Posterior cingulate gyrus (tissue), 11 donors: ENCODE data around the gene OXSM.

ENCODE experiments used
- DNase-seq, 10 donors: peaks; one replicate each; pipeline versions ENCODE4 v3.0.0 to v3.0.0-alpha.2; 2020 to 2021; ENCODE audit warnings: mixed read lengths in 3 of 10
- intact Hi-C: fragments of 100-400 bp; cut with DNase I; formaldehyde crosslinking; loops from one replicate; pipeline ENCODE4 v1.15.1; 2023

OXSM gene

DNA sequence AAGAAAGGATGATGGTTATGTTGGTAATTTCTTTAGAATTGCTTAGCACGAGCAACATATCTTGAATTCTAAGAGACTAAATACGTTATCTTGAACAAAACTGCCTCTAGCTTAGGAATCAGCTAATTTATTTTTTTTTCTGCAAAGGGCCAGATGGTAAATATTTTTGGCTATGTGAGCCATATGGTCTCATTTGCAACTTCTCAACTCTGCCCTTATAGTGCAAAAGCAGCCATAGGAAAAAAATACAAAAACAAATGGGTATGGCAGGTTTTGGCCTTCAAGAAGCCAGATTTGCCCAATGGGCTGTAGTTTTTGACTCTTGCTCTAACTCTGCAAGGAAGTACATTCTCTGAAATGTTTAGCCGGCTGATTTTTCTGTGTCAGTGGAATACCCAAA is 11.9 kb downstream of the OXSM start:
- DNase-seq: no peak
- intact Hi-C loops: no loop called here

DNA sequence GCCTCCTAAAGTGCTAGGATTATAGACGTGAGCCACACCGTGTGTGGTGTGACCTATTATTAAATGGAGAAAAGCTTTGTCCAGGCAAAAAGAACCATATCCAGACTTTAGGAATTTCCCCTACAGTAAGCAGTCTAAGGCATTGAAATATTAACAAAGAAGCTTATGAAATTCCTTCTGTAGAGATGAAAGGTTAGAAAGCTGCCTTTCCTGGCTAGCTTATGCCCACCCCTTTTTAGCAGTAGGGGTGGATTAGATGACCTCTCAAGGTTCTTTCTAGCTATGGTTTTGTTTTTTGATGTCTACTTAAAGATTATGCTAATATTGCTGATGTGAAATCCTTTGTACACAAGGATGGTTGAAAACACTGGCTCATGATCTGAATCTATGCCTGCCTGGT is 13.9 kb downstream of the OXSM start:
- intact Hi-C loops: no loop called here
- no peak for DNase-seq

DNA sequence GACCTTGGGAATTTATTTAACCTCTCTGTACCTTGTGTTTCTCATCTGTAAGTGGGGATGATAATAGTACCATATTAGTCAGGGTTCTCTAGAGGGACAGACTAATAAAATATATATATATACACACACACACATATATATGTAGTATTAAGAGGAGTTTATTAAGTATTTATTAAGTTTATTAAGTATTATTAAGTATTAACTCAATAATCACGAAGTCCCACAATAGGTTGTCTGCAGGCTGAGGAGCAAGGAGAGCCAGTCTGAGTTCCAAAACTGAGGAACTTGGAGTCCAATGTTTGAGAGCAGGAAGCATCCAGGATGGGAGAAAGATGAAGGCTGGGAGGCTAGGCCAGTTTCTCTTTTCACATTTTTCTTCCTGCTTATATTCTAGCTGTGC is 14.8 kb downstream of the OXSM start:
- no peak for DNase-seq
- intact Hi-C loops: no loop called here

DNA sequence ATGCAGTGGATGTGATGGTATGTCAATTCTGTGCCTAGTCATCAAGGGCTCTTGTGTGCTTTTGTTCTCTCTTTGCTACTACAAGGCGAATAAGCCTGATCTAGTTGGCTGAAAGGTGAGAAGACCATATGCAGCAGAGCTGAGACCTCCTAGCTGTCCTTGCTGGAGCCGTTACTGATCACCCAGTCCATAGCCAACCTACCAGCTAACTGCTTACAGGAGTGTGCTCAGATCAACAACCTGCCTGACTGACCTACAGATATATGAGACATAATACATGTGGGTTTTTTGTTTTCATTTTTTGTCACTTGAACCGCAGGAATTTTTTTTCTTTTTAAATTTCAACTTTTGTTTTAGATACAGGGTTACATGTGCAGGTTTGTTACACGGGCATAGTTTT is 22.8 kb downstream of the OXSM start:
- intact Hi-C loops: no loop called here
- no peak for DNase-seq

DNA sequence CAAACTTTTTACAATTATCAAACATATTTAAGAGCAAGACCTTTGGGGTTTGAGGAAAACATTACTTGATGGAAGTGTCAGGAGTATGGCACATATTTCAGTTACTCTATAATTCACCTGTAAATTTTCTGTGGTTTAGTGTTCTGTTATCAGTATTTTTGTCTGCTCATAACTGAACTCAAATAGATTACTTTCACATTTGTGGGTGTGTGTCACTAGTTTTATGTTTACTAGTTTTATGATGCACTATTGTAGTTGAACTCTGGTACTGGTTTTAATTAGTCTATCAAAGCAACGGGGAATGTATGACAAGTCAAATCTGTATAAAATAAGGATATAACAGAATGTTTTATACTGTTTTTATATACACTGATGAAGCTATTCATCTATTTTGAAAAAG is 27.2 kb downstream of the OXSM start:
- intact Hi-C loops: no loop called here
- no peak for DNase-seq

DNA sequence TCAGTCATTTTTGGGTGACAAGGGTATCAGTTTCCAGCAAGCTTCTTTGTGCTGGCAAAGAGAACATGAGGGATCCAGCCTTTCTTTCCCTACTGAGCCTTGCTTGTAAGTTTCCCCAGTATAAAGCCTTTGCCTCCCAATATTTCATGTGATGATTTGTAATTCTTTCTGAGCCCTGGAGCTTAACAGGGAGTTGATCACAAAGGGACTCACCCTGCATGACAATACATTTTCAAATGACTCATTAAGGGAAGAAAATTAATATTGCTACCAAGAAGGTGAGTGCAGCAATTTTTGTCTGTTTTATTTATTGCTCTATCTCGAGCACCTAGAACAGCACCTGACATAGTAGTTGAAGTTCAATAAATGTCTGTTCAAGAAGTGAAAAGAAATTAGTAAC is 27.7 kb downstream of the OXSM start:
- intact Hi-C loops: no loop called here

DNA sequence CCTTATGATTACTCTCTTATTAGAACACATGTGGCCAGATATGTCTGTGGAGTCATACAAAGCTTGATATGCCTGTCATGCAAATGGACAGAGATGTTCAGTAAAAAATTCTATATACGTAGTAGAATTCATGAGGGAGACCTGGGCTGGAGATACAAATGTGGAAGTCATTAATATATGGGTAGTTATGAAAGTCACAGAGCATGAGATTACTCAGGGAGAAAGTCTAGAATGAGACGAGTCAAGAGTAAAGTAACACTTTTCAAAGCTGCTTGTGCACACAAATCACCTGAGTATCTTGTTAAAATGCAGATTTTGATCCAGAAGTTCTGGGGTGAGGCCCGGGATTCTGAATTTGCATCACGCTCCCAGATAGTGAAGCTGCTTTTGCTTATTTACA is 28.4 kb downstream of the OXSM start:
- intact Hi-C loops: no loop called here
- DNase-seq: no peak

More for the DNA sequence above, 27.7 kb downstream of the OXSM start:
- DNase-seq: no peak

DNA sequence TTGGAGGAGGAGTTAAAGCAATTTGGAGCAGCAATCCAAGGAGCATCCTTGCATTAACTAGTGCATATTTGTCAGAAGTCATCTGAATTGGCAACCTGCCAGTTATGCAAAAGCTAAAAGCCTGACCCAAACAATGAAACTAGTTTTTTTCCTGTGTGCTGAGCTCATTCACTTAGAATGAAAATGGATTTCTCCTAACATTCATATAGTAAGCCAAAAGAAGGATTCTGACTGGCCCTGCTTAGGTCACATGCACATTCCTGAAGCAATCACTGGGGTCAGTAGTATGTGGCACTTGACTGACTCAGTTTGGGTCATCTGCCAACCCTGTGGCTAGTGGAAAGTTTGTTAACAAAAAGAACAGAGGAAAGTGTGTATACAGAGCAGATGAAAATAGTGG is 30.5 kb downstream of the OXSM start:
- intact Hi-C loops: no loop called here
- no peak for DNase-seq

DNA sequence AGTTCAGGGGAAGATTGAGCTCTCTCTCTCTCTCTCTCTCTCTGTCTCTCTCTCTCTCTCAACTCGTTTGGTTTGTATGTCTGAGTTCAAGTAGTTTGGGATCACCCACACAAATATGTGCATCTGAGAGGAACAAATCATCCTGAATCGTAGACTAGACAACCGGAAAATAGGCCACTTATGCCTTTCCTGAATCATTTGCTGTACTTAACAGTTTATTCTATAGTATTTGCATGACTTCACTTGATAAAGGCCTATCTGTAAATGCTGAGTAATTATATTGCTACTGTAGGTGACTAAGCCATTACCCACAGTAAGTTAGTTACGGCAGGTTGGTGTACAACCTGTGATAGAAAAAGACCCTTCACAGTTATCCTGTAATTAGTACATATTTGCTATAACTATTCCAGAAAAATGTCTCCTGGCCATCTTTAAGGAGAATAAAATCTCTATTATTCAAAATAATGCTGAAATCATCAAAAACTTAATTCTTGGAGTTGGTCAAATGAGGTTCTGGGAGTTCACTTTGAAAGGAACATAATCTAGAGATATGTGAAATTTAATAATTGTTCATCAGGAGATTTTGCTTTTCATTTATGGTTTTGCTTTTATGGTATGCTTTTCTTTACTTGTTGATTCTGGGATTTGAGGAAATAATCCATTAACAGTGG is 31.1 kb downstream of the OXSM start:
- intact Hi-C loops: no loop called here
- no peak for DNase-seq

DNA sequence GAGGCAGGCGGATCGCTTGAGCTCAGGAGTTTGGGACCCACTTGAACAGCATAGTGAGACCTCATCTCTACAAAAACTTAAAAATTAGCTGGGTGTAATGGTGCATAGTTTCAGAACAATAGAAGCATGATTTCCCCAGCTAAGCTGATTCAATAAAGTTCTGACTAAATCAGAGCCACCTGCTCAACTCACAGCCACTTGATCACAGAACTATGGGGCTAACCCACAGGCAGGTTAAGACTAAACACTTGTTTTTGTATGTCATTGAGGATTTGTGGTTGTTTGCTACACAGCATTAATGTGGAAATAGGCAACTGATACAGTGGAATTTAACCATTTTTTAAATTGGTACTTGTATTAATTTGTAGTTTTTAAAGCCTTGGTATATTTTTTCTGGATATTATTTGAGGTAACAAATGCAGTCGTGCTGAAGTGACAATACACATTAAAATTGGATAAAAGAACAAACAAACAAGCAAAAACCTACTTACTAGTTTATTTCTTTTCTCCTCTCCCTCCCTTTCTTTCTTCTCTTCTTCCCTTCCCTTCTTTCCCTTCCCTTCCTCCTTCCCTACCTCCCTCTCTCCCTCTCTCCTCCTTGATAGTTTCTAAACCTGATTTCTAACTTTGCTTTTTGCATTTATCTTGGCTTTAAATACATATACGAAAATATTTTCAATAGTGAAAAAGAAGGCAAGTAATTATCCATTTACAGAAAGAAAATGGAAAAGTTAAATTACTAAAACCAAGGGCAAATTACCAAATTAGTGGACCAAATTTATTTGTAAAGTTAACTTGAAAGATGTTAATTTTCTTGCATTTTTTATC is 32.1 kb downstream of the OXSM start:
- no peak for DNase-seq
- intact Hi-C loops: no loop called here

DNA sequence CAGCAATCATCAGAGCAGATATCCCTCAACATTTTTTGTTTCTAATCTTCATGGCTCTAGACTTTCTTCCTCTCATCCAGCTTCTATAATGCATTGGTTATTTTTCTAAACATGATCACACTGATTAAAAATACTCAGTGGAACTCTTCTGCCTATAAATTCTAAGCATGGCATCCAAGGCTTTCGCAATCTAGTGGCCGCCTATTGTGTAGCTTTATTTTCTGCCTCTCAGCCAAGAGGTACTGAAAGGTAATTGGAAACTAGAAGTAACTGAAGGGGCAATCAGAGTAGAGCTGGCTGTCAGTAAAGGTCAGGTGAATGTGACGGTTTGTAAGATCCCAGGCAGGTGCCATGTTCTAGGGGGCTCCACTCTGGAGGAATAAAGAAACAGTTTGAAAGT is 33.4 kb downstream of the OXSM start:
- intact Hi-C loops: no loop called here
- DNase-seq: no peak

DNA sequence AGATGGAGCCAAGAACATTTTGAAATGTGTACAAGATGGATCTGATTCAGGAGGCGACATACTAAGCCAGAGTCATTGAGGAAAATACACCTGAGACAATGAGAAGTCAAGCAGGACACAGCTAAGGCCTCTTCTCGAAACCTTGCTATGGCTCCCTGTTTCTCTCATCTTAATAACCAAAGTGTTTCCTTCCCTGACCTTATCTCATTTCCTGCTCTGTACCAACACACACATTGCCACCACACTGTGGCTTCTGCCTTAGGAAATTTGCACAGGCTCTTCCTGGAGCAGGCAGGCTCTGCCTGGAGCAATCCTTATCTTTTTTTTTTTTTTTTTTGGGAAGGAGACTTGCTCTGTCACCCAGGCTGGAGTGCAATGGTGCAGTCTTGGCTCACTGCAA is 36.6 kb downstream of the OXSM start:
- intact Hi-C loops: no loop called here
- DNase-seq: no peak

DNA sequence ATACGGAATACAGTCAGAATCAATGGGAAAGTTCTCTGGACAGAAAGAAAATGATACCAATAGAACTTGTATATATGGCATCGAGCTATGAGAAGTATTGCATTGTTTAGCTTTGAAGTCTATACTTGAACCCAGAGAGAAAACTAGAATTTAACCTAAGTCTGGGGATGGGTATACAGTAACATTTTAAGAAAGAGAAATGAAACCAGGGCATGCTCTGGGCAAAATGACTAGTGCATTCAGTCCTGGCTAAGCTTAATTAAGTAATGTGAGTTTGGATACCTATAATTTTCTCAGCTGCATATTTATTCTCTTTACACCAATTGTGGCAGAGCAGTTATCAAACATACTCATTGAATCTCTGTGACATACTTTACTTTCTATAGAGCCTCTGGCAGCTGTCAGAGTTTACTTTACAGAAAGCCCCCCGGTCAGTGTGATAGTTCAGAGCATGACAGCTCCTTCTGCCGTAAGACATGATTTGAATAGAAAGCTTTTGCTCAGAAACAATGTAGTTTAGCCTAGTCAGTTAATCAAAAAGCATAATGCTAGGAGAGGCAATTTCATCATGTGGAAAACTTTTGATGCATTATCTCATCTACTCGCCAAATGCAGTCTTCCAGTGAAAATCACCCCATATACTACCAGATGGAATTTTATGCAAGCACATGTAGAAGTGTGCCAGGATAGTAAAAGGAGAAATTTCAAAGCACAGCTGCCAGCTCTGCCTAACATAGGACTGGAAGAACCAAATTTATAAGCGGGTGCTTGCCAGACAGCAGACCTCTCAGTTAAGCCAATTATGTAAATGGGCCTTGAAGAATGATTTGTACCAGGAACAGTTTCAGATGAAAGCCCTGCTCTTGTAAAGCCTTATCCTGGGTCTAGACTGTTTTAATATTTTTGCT is 40.7 kb downstream of the OXSM start:
- intact Hi-C loops: no loop called here
- DNase-seq: peak in 4 of 10 donors; percentile 17 to 49 (median 24)

DNA sequence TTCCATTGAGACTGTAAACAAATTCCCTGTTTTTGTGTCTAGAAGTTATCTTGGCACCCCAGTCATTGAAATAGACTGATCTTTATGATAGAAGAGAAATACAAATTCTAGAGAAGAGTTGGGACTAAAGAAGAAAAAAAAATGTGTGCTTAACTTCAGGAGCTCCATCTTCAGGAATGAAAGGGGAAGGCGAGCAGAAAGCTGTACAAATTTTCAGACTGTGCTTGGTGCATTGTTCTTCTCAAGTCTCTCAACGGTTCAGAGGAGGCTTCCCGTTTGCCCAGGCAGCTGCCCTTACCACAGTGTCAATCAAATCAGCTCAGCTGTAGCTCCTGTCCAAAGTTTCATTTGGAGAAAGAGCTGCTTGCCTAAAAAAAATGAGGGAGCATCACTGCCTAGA is 41.7 kb downstream of the OXSM start:
- no peak for DNase-seq
- intact Hi-C loops: no loop called here

DNA sequence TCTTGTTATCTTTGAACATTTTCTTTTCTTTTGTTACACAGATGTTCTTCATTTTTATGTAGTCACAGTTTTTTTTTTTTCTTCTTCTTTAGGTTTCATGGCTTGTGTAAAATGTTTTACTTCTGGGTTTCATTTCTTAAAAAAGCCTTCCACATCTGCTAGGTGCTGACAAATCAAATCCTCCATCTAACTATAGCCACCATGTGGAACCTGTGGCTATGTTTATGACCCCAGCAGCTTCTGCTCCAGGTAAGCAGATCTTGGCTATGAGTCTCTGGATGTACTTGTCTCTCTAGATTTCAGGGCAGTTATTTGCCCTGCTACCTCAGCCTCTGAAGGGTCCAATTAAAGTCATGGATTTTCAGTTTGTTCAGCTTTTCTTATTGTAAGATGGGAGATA is 44.5 kb downstream of the OXSM start:
- intact Hi-C loops: no loop called here
- no peak for DNase-seq

DNA sequence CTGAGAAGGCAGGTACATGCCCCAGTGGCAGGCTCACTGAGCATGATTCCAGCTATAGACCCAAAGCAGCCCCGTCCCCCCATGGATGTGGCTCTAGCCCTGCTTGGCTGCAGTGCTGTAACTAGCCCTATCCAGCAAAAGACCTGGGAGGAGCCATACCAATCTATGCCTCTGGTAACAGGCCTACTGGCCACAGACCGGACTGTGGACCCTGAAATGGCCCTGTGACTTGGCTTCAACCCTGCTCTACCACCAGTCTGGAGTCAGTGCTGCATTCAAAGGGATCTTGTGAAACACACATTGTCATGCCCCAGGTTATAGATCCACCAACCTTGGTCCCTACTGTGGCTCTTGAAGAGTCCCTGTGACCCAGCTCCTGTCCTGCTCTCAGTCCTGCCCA is 46.7 kb downstream of the OXSM start:
- no peak for DNase-seq
- intact Hi-C loops: no loop called here

DNA sequence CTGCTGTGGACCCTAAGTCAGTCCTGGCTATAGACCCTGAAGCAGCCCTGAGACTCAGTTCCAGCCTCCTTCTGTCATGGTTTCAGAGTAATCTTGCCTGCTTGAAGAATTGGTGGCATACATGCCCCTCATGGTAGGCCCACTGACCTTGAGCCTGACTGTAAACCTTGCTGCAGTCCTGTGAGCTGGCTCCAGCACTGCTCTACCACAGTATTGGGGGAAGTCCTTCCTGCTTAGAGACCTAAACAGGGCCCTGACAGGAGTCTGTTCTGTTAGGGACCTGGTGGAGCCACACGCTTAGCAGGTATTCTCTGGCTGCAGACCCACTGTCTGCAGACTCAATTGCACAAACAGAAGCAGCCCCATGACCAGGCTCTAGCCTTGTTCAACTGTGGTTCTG is 47.1 kb downstream of the OXSM start:
- intact Hi-C loops: no loop called here
- DNase-seq: no peak

DNA sequence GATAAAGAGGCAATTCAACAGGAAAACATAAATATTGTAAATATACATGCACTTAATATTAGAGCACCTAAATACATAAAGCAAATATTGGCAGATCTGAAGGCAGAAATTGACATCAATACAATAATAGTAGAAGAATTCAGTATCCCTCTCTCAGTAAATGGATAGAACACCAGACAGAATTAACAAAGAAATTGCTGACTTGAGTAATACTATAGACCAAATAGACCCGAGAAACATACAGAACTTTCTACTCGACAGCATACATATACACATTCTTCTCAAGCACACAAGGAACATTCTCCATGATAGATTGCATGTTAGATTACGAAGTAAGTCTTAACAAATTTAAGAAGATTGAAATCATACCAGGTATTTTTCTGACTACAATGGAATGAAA is 50.2 kb downstream of the OXSM start:
- intact Hi-C loops: no loop called here

DNA sequence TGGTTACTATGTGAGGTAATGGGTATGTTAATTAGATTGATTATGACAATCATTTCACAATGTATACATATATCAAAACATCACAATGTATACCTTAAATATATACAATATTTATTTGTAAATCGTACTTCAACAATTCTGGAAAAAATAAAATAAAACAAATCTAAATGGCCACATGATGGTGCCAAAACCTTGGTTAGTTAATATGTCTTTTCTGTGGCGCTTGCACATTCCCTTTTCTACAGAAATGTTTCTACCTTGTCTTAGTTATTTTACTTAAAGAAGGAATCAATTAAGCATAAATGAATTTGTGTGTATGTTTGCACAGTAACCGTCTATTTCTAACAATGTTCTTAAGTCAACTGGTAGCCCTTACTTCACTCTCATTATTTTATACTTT is 53.4 kb downstream of the OXSM start:
- no peak for DNase-seq
- intact Hi-C loops: no loop called here

More for the DNA sequence above, 50.2 kb downstream of the OXSM start:
- no peak for DNase-seq
